Sciatic nerve (tissue), 2 donors: ENCODE measurements around the gene VSTM4. TPM values are rescaled to one million over a fixed set of nuclear protein-coding genes. Genes with fewer than 3 reads are reported as not detected.

Experiments
- ATAC-seq: fragments of 200-7000 bp; cut with Tn5 transposase; one replicate; pipeline ENCODE4 v1.9.1; 2020; ENCODE audit warnings: mild to moderate bottlenecking, moderate library complexity
- DNase-seq: peaks from one replicate; pipeline ENCODE4 v3.0.0-alpha.2; 2020; ENCODE audit warnings: low spot score
- intact Hi-C: fragments of 100-400 bp; cut with DNase I; formaldehyde crosslinking; loops from one replicate; pipeline ENCODE4 v1.14.2; 2022
- total RNA-seq: library from RNA; stranded (reverse); fragmentation: NEBNext Ultra II Directional; extraction: Animal tissue kit (Norgen Biotek cat#: 25700); gene quantifications from one replicate; pipeline ENCODE4 v1.2.1, GENCODE V29; 2021
- donor health status: DM: no; HTN: no; CAD: no.
- donor health status: DM: no; HTN: no; CAD: no.

Gene VSTM4
- total RNA-seq, 1 donor from 2014 or later = 16.4 TPM

GRCh38 chr10:49123981-49124950, 8.9 kb upstream of the VSTM4 start:
- intact Hi-C loops = no loop called here
- ATAC-seq = no peak
- no peak for DNase-seq

DNA sequence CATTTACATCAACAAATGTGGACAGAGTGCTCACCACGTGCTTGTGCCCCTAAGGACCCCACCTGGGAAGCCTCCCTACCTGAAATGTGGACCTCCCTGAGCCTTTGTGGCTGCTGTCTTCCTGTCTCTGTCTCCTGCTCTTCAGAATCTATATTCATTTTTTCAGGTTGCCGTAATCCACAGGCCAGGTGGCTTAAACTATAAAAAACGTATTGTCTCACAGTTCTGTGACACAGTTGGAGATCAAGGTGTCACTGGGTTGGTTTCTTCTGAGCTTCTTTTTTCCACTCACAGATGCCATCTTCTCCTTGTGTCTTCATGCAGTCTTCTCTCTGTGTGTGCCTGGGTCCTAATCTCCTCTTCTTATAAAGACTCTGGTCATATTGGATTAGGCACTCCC, 5.6 kb upstream of the VSTM4 start:
- ATAC-seq (no peak), DNase-seq (no peak)
- intact Hi-C loops = no loop called here

DNA sequence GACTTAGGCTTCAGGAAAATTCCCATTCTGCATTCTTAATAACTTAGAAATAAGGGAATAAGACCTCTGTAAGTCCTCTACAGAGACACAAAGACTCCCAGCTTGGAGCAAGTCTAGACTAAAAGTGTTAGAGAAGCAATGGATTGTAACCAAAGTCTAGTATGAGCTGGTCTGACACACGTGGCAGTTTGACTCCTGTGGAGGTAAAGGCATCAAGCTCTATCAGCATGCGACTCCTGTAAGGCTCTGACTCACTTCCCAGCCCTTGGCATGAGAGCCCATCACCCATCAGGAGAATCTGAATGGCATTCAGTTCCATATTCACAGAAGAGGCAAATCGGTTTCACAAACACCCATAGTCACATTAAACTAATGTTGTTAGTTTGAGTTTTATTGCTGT, 4.4 kb upstream of the VSTM4 start:
- ATAC-seq (no peak), DNase-seq (no peak)
- intact Hi-C loops = no loop called here

- ATAC-seq (no peak), DNase-seq (no peak)
- intact Hi-C loops = no loop called here
Observed at GRCh38 chr10:49118430-49119074, 3.2 kb upstream of the VSTM4 start.

DNA sequence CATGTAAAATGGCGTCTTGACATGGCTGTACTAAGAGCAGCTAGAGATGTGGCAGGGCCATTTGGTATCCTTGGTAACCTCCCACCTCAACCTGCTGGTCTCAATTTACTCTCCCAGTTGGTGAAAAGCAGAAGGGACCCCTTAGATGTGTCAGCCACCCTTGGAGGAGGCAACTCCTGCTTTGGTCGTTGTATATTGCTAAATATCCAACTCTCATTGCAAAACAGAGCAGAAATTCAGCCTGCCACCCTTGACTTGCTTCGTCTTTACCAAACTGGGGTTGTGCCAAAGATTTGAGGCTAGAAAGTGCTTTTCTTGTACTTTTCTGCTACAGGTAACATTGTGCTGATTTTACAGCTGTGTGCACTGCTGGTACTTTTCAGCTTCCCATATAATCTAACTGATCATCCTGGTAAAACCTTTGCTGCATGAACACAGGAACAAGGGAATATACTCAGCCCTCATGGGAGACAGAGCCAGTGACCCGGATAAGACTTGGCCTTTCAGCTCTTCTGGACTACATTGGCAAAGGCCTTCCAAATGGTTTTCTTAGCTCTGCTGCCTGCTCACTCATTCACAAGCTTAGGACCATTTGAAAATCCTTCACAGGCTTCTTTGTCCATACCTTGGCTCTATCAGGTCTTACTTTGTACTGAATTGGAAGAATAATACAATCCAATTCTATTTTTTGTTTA, 2.2 kb upstream of the VSTM4 start:
- intact Hi-C loops = no loop called here
- no peak for DNase-seq
- no peak for ATAC-seq

GRCh38 chr10:49116509-49117375, 1.4 kb upstream of the VSTM4 start:
- peak; percentile 7 for ATAC-seq
- peak; percentile 44 for DNase-seq
- intact Hi-C loops = no loop called here

- intact Hi-C loops = no loop called here
Observed at GRCh38 chr10:49115796-49116508, 630 bp upstream of the VSTM4 start.

DNA sequence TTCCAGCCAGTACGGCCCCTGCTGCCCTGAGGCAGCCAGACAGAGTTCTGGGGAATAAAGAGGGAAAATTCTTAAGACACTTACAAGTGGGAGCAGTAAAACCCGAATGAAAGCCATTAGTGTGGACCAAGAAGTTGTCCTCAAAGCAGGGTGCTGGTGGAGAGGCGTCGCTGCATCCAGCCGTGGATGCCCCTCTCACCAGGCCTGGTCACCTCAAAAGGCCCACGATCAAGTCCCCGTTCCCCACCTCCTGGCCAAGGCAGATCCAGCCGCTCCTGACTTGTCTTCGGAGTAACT, 656 bp downstream of the VSTM4 start:
- DNase-seq = no peak
- ATAC-seq = peak; percentile 40
- intact Hi-C loops = no loop called here

More at GRCh38 chr10:49115796-49116508, 630 bp upstream of the VSTM4 start:
- DNase-seq = peak; percentile 49
- ATAC-seq = no peak

- ATAC-seq = no peak
- intact Hi-C loops = no loop called here
- peak; percentile 39 for DNase-seq
Observed at GRCh38 chr10:49113741-49114141, 1.6 kb downstream of the VSTM4 start.

DNA sequence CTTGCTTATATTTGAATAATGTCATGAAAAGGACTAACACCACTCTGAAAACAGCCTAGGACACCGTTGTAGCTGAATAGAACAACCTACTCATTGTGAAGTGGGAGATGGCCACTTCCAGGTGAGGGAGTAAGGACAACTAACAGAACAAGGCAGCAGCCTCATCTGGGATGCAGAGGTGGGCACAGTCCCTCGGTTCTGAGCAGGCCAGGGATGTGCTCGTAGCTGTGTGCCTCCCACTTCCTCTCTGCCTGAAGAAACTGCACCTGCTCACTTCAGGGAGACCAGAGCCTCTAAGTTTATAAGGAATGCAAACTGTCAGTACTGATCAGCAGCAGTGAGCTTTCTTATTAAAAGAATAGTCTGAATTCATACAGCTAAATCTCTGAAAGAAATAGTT, 2.5 kb downstream of the VSTM4 start:
- ATAC-seq (no peak), DNase-seq (no peak)
- intact Hi-C loops = no loop called here

- peak; percentile 21 for DNase-seq
- ATAC-seq = no peak
- intact Hi-C loops = no loop called here
Observed at GRCh38 chr10:49112098-49112497, 3.2 kb downstream of the VSTM4 start.

DNA sequence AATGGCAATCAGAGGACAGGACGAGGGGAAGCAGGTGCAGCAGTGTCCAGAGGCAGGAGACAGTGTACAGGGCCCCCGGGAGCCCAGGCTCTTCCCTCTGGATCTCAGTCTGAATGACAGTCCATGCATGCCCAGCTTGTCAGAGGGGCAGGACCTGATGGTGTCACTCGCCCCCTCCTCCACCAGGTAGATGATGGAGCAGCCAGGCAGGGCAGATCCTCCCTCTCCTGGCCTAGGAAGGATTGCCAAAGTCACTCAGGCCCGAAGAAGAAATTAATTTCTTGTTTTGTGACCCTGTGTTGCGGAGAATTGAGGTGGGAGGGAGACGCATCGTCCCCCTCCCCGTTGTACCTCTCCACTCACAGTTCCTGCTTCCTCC, 4.0 kb downstream of the VSTM4 start:
- DNase-seq (peak; percentile 48), ATAC-seq (no peak)
- intact Hi-C loops = no loop called here

DNA sequence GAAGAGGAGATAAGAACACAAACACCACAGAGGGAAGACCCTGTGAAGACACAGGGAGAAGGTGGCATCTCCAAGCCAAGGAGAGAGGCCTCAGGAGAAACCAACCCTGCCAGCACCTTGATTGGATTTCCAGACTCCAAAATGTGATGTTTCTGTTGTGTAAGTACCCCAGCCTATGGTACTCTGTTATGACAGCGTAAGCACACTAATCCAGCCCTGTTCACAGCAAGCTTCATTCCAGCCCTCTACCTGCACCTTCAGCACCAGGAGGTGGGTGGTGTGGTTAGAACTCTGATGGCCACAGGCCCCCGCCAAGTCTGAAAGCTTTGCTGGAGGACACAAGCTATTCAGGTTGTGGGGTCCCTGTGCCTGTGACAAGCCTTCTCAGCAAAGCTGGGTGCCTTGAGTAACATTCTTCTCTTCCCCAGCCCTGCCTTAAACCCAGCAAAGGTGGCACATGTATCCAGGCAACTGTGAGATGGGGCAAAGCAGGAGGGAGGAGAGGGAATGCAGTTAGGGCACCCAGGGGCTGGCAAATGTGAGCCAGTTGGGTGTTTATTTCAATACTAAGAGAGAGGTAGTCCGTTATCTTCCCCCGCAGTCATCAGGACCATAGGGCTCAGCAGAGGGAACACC, 4.5 kb downstream of the VSTM4 start:
- intact Hi-C loops = no loop called here
- ATAC-seq = no peak
- peak; percentile 22 for DNase-seq

- ATAC-seq = peak; percentile 86
- DNase-seq = peak; percentile 67
- intact Hi-C loops = no loop called here
Observed at GRCh38 chr10:49109669-49110340, 5.5 kb downstream of the VSTM4 start.

- ATAC-seq (no peak), DNase-seq (no peak)
- intact Hi-C loops = no loop called here
Observed at GRCh38 chr10:49108656-49109055, 6.7 kb downstream of the VSTM4 start.

- ATAC-seq = no peak
- DNase-seq = no peak
- intact Hi-C loops = no loop called here
Observed at GRCh38 chr10:49107887-49108267, 7.4 kb downstream of the VSTM4 start.

GRCh38 chr10:49107111-49107886, 8.0 kb downstream of the VSTM4 start:
- DNase-seq (no peak), ATAC-seq (no peak)
- intact Hi-C loops = no loop called here
